Raji (cell line): ENCODE results near the gene C16orf96.

ENCODE experiments used
- POLR2A ChIP-seq: IDR thresholded peaks from 2 replicates; pipeline ENCODE4 v1.6.1; 2011; ENCODE audit warnings: low read depth, low read length, control low read depth; ENCODE audit not compliant: insufficient read depth

Gene C16orf96

GRCh38 chr16:4612977-4613635, 57.0 kb downstream of the C16orf96 start:
- no peak for TF ChIP-seq POLR2A

GRCh38 chr16:4613636-4614570, 57.8 kb downstream of the C16orf96 start:
- TF ChIP-seq POLR2A = peak; percentile 33; the same call in 1 of the 2 replicates

- TF ChIP-seq POLR2A = peak; percentile 82
These were observed 58.6 kb downstream of the C16orf96 start, which contains the start of gene UBALD1 for GRCh38 chr16:4614571-4615383. UBALD1 (minus strand) TSS chr16:4614888; CDS start chr16:4614797, 91 bp downstream.

DNA sequence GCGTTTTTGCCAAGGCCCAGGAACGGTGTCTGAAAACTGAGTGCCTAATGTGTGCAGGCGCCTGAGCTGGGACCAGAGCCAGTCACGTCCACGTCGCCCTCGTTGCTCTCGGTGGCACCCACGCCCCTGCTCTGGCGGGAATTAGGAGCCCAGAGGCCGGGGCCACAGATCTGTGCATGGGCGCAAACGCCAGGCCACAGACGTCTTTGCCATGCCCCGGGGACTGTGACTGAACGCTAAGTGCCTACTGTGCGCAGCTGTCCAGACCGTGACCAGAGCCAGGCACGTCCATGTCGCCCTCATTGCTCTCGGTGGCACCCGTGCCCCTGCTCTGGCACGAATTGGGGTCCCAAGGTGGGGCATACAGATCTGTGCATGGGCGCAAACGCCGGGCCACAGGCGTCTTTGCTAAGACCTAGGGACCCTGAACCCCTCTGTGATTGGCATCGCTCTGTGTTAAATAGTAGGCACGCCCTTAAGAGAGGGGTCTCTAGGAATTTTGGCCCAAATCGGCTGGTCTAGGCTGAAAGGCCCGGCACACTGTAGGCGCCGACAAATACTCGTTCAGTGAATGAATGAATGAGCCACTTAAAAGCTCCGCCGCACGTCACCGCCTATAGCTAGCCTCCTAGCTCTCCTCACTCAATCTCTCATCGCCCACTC, 59.4 kb downstream of the C16orf96 start:
- no peak; the same call in 1 of the 2 replicates for TF ChIP-seq POLR2A

GRCh38 chr16:4616047-4616811, 60.1 kb downstream of the C16orf96 start:
- peak; percentile 69 for TF ChIP-seq POLR2A

- TF ChIP-seq POLR2A = no peak
These were observed 61.7 kb downstream of the C16orf96 start for GRCh38 chr16:4617880-4618279.

DNA sequence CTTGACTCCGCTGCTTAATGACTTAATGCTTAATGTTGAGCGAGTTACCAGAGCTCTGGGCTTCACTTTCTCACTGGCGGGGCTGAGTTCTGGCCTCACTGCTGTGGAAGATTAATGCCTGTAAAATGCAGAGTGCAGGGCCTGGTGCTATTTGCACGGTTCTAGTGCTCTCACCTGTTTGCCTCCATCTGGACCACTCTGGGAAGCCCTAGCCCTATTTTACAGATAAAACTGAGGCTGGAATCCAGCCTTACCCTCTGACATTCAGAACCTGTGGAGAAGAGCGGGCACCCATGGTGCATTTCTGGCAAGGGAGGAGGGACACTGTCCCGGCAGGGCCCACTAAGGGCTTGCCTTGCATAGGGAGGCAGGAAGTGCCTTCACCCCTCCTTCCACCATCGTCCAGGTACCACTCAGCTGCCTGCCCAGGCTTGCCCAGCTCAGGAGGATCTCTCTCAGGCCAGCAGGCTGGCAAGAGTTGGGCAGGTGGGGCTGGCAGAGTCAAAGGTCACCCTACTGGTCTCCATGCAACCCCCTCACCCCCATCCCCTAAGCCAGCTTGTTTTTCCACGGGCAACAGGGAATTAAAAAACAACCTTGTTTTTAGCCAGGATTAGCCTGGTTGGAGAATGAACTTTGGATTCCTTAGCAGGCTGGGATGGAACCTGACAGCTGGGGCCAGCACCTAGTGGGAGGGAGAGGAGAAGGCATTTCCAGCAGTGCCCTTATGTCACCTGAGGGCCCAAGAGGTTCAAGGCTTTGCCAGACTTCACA, 62.7 kb downstream of the C16orf96 start:
- TF ChIP-seq POLR2A = no peak

DNA sequence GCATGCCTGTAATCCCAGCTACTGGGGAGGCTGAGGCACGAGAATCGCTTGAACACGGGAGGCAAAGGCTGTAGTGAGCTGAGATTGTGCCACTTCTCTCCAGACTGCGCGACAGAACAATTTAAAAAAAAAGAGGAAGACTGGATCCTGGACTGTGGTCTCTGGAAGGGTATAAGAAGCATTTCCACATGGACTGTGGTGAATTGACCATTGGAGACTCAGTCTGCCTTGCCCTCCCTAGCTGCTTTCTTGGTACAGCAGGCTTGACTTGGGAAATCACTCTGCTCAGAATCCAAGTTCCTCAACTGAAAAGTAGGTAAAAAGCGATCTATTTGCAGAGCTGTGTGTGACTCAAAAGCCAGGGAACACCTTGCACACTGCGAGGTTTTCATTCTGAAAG, 67.5 kb downstream of the C16orf96 start:
- no peak for TF ChIP-seq POLR2A

GRCh38 chr16:4624015-4624826, 68.1 kb downstream of the C16orf96 start, which contains the start of gene MGRN1:
MGRN1 (plus strand) TSS chr16:4624826; CDS start chr16:4624961, 135 bp downstream.
- TF ChIP-seq POLR2A = no peak

DNA sequence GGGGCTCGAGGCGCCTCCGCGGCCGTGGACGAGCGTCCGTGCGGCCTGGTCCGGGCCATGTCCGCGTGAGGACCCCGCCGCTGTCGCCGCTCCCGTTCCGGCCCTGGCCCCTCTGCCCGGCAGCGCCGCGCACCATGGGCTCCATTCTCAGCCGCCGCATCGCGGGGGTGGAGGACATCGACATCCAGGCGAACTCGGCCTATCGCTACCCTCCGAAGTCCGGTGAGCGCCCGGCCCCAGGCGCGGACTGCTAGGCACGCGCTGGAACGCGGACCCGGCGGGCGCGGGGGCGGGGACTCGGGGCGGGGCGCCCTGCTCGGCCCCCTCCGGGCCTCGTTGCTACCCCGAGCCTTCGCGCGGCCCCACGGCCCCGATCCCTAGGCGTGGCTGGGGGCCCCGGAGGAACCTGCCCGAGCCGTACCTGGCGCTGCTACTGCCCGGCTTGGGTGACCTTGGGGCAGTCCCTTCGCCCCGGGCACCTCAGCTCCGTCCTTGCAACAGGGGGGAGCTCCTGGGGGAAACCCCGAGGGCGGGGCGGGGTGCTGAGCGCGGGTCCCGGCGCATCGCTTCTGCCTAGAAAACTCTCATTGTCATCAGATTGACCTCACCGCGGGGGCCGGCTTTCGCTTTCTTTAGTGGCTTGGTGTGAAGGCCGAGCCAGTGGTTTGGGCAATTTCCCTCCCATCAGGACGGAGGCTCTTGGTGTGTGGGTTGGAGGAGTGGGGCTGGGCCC, 68.9 kb downstream of the C16orf96 start:
- peak; percentile 74; the same call in 1 of the 2 replicates for TF ChIP-seq POLR2A

- no peak for TF ChIP-seq POLR2A
These were observed 69.5 kb downstream of the C16orf96 start for GRCh38 chr16:4625560-4626159.

DNA sequence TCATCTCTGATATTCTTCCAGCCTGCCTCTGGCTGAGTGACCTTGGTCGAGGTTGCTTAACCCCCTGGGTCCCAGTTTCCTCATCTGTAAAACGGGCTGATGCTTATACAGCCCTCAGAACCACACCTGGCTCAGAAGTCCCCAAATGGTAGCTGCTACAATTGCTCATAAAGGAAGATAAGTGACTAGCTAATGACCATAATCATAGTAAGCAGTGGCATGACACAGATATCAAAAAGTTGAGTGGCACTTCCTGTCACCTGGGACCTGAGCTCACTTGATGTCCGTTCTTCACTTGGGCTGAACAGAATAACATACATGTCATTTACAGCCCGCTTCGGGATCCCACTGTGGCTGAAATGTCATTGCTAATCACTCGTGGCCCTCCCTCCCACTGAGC, 70.3 kb downstream of the C16orf96 start:
- TF ChIP-seq POLR2A = no peak
